HFFc6 (cell line): ENCODE measurements around the gene CDADC1. TPM values are rescaled to one million over a fixed set of nuclear protein-coding genes. Genes with fewer than 3 reads are reported as not detected.

Experiments
- DNase-seq: peaks from one replicate; pipeline ENCODE4 v3.0.0-alpha.2; 2018
- H3K27ac Mint-ChIP-seq: 2 replicates; pipeline ENCODE4 v1.8.0; 2020; ENCODE audit warnings: mild to moderate bottlenecking, mixed read lengths
- H3K27me3 Mint-ChIP-seq: 2 replicates; pipeline ENCODE4 v1.8.0; 2021; ENCODE audit warnings: mild to moderate bottlenecking, moderate library complexity, mixed read lengths; ENCODE audit not compliant: insufficient read depth
- H3K36me3 Mint-ChIP-seq: 2 replicates; pipeline ENCODE4 v1.8.0; 2021; ENCODE audit warnings: low read depth, mixed read lengths
- H3K4me1 Mint-ChIP-seq: 2 replicates; pipeline ENCODE4 v1.8.0; 2020; ENCODE audit warnings: low read depth, mixed read lengths
- H3K4me3 Mint-ChIP-seq: 2 replicates; pipeline ENCODE4 v1.8.0; 2020; ENCODE audit warnings: mild to moderate bottlenecking, moderate library complexity, mixed read lengths
- H3K9me3 Mint-ChIP-seq: 2 replicates; pipeline ENCODE4 v1.8.0; 2020; ENCODE audit warnings: mild to moderate bottlenecking, mixed read lengths
- total RNA-seq, 6 experiments: library from RNA; stranded (reverse); fragmentation: NEBNext Ultra II Directional; extraction: Animal tissue kit (Norgen Biotek cat#: 25700); gene quantifications; 2 replicates in 1 of 6; 3 replicates in 5 of 6; pipeline ENCODE4 v1.2.3, GENCODE V29; 2021
- TF ChIP-seq, protein P1 (sequence below): fragments of 200-600 bp; sonication (generic); IDR thresholded peaks from 2 replicates; pipeline ENCODE4 v1.5.0; 2021; ENCODE audit warnings: antibody characterized with exemption, mild to moderate bottlenecking

Gene CDADC1
- total RNA-seq, 6 experiments from 2014 or later = 5.3 to 8.7 (median 6.8) TPM

DNA sequence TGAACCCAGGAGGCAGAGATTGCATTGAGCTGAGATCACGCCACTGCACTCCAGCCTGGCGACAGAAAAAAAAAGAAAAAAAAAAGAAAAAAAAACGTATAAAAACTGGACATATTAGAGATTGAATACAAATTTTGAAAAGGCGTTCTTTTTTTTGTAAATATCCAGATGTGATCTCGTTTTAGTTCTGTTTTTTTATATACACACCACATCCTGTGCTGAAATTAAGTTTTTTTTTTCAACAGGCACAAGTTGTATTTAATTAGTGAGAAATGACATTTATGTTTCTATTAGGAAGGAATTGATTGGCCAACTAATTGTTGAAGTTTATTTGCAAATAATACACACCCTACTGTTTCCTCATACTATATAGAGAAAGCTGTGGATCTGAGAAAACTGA is 3.6 kb downstream of the CDADC1 start:
- Mint-ChIP-seq H3K27me3 (no peaks in the 10 kb centered on the region), H3K36me3 (peaks cover 12% of the 10 kb centered on the region), H3K4me3 (no peak overlapping the region), H3K9me3 (no peaks in the 10 kb centered on the region), H3K27ac (no peak overlapping the region), H3K4me1 (peaks cover 26% of the 10 kb centered on the region)
- DNase-seq = no peak
- TF ChIP-seq, protein P1, sequence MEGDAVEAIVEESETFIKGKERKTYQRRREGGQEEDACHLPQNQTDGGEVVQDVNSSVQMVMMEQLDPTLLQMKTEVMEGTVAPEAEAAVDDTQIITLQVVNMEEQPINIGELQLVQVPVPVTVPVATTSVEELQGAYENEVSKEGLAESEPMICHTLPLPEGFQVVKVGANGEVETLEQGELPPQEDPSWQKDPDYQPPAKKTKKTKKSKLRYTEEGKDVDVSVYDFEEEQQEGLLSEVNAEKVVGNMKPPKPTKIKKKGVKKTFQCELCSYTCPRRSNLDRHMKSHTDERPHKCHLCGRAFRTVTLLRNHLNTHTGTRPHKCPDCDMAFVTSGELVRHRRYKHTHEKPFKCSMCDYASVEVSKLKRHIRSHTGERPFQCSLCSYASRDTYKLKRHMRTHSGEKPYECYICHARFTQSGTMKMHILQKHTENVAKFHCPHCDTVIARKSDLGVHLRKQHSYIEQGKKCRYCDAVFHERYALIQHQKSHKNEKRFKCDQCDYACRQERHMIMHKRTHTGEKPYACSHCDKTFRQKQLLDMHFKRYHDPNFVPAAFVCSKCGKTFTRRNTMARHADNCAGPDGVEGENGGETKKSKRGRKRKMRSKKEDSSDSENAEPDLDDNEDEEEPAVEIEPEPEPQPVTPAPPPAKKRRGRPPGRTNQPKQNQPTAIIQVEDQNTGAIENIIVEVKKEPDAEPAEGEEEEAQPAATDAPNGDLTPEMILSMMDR = no peak

DNA sequence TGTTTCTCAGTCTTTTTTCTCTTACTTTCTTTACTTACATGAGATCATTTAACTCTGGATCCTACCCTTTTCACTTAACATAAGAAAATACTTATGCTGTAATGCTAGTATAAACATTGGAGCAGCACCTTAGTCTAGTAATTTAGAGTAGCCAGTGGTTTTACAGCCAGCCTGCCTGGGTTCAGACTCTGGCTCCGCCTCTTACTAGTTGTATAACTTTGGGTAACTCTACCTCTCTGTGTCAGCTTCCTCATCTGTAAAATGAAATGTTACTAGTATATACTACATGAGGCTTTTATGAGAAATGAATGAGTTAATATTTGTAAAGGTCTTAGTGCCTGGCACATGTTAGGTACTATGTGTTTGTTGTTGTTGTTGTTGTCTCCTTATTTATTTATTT is 5.6 kb downstream of the CDADC1 start:
- Mint-ChIP-seq H3K27me3 (no peaks in the 10 kb centered on the region), H3K27ac (no peak overlapping the region), H3K4me3 (no peak overlapping the region), H3K4me1 (peaks cover 16% of the 10 kb centered on the region), H3K36me3 (peaks cover 17% of the 10 kb centered on the region), H3K9me3 (no peaks in the 10 kb centered on the region)
- TF ChIP-seq, protein P1 = no peak
- no peak for DNase-seq

DNA sequence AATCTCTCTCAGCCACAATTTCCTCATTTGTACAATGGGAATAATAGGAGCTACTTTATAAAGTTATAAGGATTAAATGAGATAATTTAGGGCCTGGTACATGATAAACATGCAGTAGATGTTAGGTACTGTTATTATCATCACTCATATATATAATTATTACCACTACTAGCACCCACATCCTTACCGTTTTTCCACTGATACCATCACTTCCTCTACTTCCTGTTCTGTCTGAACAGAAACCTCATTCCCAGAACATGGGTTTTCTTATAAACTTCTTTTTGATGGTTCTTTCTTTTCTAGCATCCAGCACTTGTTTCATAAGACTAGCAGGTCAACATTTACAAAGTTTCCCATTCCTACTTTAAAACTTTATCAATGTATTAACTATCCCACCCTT is 6.3 kb downstream of the CDADC1 start:
- no peak overlapping the region for H3K27ac Mint-ChIP-seq

DNA sequence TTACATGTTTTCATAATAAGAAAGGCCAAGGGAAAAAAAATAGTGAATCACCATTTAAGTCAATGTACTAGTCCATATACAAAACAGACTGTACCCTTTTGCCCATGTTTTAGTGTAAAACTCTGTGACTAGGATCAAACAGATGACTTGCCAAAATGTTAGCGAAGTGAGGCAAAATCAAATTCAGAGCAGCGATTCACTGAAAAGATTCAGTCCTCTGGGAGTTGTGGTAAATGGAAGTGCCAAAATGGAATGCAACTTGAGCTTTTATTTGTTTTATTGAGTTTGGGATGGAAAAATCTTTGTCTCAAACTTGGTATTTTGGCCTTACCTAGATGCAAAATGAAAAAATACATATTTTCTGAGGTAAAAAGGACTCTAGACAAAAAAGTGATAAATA is 9.1 kb downstream of the CDADC1 start:
- no peak overlapping the region for H3K27ac Mint-ChIP-seq

More for the DNA sequence above, 6.3 kb downstream of the CDADC1 start:
- Mint-ChIP-seq H3K9me3 (no peaks in the 10 kb centered on the region), H3K4me3 (no peak overlapping the region), H3K4me1 (peaks cover 10% of the 10 kb centered on the region), H3K36me3 (peaks cover 17% of the 10 kb centered on the region), H3K27me3 (no peaks in the 10 kb centered on the region)
- TF ChIP-seq, protein P1 = no peak
- DNase-seq = no peak

DNA sequence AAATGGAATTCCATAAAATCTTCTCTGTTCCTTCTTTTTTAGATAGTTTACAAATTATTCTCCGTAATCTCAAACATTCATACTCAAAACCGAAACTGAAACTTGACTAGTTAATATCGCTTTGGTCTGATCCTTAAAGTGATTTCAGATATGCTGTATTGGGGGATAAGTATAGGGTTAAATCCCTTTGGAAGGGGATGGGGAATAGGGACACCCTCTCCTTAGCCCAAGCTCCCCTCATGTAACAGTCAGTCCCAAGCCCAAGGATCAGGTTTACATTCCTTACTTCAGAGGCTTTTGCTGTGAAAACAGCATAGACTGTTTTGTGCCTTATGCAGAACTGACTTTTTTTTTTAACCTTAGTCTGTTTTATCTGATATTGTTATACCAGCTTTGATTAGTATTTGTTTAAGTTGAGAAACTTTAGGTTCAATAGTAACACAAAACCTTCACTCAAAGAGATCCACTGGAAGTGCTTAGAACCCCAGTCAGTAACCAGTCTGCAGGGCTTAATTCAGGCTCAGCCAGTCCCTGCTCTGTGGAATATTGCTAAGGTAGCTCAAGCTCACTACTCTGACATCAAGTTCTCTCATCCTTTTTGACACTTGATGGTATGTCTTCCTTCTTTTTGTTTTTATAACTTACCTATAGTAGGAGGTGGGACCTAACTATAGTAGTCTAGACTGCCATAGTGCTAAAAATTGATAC is 10.5 kb downstream of the CDADC1 start:
- no peaks in the 10 kb centered on the region; the same call in 1 of the 2 replicates for H3K27me3 Mint-ChIP-seq
- no peaks in the 10 kb centered on the region for H3K4me1 Mint-ChIP-seq
- H3K36me3 Mint-ChIP-seq = peaks cover 33% of the 10 kb centered on the region
- no peaks in the 10 kb centered on the region for H3K9me3 Mint-ChIP-seq
- TF ChIP-seq, protein P1 = no peak
- no peak overlapping the region for H3K4me3 Mint-ChIP-seq
- DNase-seq = no peak
- no peak overlapping the region for H3K27ac Mint-ChIP-seq

More for the DNA sequence above, 9.1 kb downstream of the CDADC1 start:
- H3K36me3 Mint-ChIP-seq = peaks cover 33% of the 10 kb centered on the region
- no peaks in the 10 kb centered on the region; the same call in 1 of the 2 replicates for H3K27me3 Mint-ChIP-seq
- no peaks in the 10 kb centered on the region for H3K9me3 Mint-ChIP-seq
- TF ChIP-seq, protein P1 = no peak
- DNase-seq = no peak
- H3K4me3 Mint-ChIP-seq = no peak overlapping the region
- H3K4me1 Mint-ChIP-seq = no peaks in the 10 kb centered on the region
